ENCODE measurements around the gene STBD1.

DNA sequence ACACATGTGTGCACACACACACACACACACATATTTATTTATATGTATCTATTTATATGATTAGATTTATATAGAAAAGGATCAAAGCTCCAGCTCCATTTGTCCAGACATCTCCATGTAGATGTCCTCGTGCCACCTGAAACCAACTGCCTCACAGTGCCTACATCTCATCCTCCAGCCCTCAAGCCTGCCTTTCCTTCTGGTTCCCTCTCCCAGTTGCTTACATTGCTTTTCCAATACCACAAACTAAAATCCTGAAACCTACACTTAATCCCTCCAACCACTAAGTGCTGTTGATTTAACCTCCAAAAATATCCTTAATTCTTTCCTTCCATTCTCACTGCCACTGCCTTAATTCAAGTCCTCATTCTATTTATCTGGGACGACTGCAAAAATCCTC, 51.4 kb downstream of the STBD1 start:
- TF ChIP-seq CTCF (IDR thresholded peaks at IDR 0.05) = no peak
- TF ChIP-seq POLR2A (IDR thresholded peaks at IDR 0.05) = no peak

Measured in thyroid gland (tissue), 4 donors.